ENCODE results near the gene KRTAP7-1. TPM values are rescaled to one million over a fixed set of nuclear protein-coding genes. Genes with fewer than 3 reads are reported as not detected.

KRTAP7-1 gene
- polyA plus RNA-seq, 1 donor (not counting 4 experiments of a cell fraction or from before 2014, with no cell fraction given) = not detected

- H3K27ac ChIP-seq (ENCODE audit: control insufficient read depth, insufficient read depth, low read length) = no peak overlapping the region
- H2AFZ ChIP-seq (ENCODE audit: control insufficient read depth, low read length) = no peak overlapping the region
- no peaks in the 10 kb centered on the region for H3K79me2 ChIP-seq (ENCODE audit: control insufficient read depth, insufficient read depth, low read length)
- TF ChIP-seq EZH2 (IDR thresholded peaks at IDR 0.05; ENCODE audit: low read length) (no peak), CTCF (optimal IDR thresholded peaks at IDR 0.05 in 1 of 3, IDR thresholded peaks at IDR 0.05 in 1 of 3, conservative IDR thresholded peaks at IDR 0.05 in 1 of 3; ENCODE audit: extremely low read depth in 1 of 3, insufficient read depth in 2 of 3, low read length in 3 of 3) (peak; percentile 43 to 71 (median 57))
- no peaks in the 10 kb centered on the region for H3K36me3 ChIP-seq (ENCODE audit: control insufficient read depth in 2 of 2, extremely low read depth in 1 of 2, insufficient read depth in 2 of 2, low read length in 2 of 2)
- H3K9me3 ChIP-seq (ENCODE audit: control insufficient read depth, low read depth, low read length) = no peaks in the 10 kb centered on the region
- H3K4me3 ChIP-seq (ENCODE audit: control insufficient read depth in 2 of 3, extremely low read depth in 1 of 3, insufficient read depth in 2 of 3, low read depth in 1 of 3, low read length in 3 of 3) = no peak overlapping the region
- H4K20me1 ChIP-seq (ENCODE audit: control insufficient read depth, extremely low read depth, insufficient read depth, low read length) = no peaks in the 10 kb centered on the region
- H3K27me3 ChIP-seq (ENCODE audit: control insufficient read depth, extremely low read depth, insufficient read depth, low read length) = no peaks in the 10 kb centered on the region
- no peak overlapping the region for H3K9ac ChIP-seq (ENCODE audit: control insufficient read depth, extremely low read depth, insufficient read depth, low read length)
- dilution Hi-C loops (cut with MboI; ENCODE audit: extremely low pct_ligation_motif_present, low sequenced_read_pairs) = no loop called here
- no peak overlapping the region for H3K4me2 ChIP-seq (ENCODE audit: control insufficient read depth, extremely low read depth, insufficient read depth, low read depth, low read length)
- no peaks in the 10 kb centered on the region for H3K9me1 ChIP-seq (ENCODE audit: control insufficient read depth, extremely low read depth, insufficient read depth, low read length)
- H3K4me1 ChIP-seq (ENCODE audit: control insufficient read depth, extremely low read depth, insufficient read depth, low read length) = no peaks in the 10 kb centered on the region
- DNase-seq (ENCODE audit: low read depth, low spot score) (no peak), FAIRE-seq (no peak)
Observed at GRCh38 chr21:30831194-30831765, 1.7 kb upstream of the KRTAP7-1 start.

GRCh38 chr21:30818837-30819610 is 10.5 kb downstream of the KRTAP7-1 start:
- H3K9me3 ChIP-seq (ENCODE audit: control insufficient read depth, low read depth, low read length) = no peaks in the 10 kb centered on the region
- no peaks in the 10 kb centered on the region for H4K20me1 ChIP-seq (ENCODE audit: control insufficient read depth, extremely low read depth, insufficient read depth, low read length)
- DNase-seq (ENCODE audit: low read depth, low spot score) (no peak), FAIRE-seq (no peak)
- dilution Hi-C loops (cut with MboI; ENCODE audit: extremely low pct_ligation_motif_present, low sequenced_read_pairs) = no loop called here
- H3K4me3 ChIP-seq (ENCODE audit: control insufficient read depth in 2 of 3, extremely low read depth in 1 of 3, insufficient read depth in 2 of 3, low read depth in 1 of 3, low read length in 3 of 3) = no peak overlapping the region
- no peak overlapping the region for H3K4me2 ChIP-seq (ENCODE audit: control insufficient read depth, extremely low read depth, insufficient read depth, low read depth, low read length)
- H2AFZ ChIP-seq (ENCODE audit: control insufficient read depth, low read length) = no peak overlapping the region
- no peak for TF ChIP-seq EZH2 (IDR thresholded peaks at IDR 0.05; ENCODE audit: low read length)
- TF ChIP-seq CTCF (optimal IDR thresholded peaks at IDR 0.05 in 1 of 3, IDR thresholded peaks at IDR 0.05 in 1 of 3, conservative IDR thresholded peaks at IDR 0.05 in 1 of 3; ENCODE audit: extremely low read depth in 1 of 3, insufficient read depth in 2 of 3, low read length in 3 of 3) = no peak
- no peaks in the 10 kb centered on the region for H3K4me1 ChIP-seq (ENCODE audit: control insufficient read depth, extremely low read depth, insufficient read depth, low read length)
- no peak overlapping the region for H3K9ac ChIP-seq (ENCODE audit: control insufficient read depth, extremely low read depth, insufficient read depth, low read length)
- H3K36me3 ChIP-seq (ENCODE audit: control insufficient read depth in 2 of 2, extremely low read depth in 1 of 2, insufficient read depth in 2 of 2, low read length in 2 of 2) = no peaks in the 10 kb centered on the region
- no peak overlapping the region for H3K27ac ChIP-seq (ENCODE audit: control insufficient read depth, insufficient read depth, low read length)
- no peaks in the 10 kb centered on the region for H3K9me1 ChIP-seq (ENCODE audit: control insufficient read depth, extremely low read depth, insufficient read depth, low read length)
- no peaks in the 10 kb centered on the region for H3K79me2 ChIP-seq (ENCODE audit: control insufficient read depth, insufficient read depth, low read length)
- no peaks in the 10 kb centered on the region for H3K27me3 ChIP-seq (ENCODE audit: control insufficient read depth, extremely low read depth, insufficient read depth, low read length)

All from keratinocyte (primary cell).